Measurements from ENCODE around the gene KRTAP4-16. TPM values are rescaled to one million over a fixed set of nuclear protein-coding genes. Genes with fewer than 3 reads are reported as not detected.
"Not testable (repeated sequence)": the region's sequence is repeated elsewhere in the genome, so short reads cannot be mapped to it uniquely, and the experiment has no call there.

Gene KRTAP4-16
- total RNA-seq, 1 donor from 2014 or later: not detected

DNA sequence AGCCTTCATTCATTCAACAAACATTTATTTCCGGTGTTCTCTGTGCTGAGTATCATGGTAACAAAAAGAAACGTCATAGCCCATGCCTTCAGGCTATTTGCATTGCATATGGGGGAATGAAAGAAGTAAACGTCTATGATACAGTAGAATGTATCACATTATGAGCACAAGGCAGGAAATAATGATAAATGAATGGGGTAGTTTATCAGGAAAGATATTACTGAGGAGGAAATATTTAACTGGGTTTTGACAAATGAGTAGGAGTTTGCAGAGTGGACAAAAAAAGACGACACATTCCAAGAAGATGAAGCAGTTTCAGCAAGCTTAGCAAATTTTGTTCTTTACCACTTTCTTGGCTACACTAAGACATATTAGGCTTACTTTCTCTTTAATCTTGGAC is 19.4 kb downstream of the KRTAP4-16 start:
- intact Hi-C loops (cut with micrococcal nuclease): no loop called here
- no peaks in the 10 kb centered on the region for H3K36me3 Mint-ChIP-seq (ENCODE audit: low read depth)
- no peak overlapping the region for H3K4me3 Mint-ChIP-seq
- no peaks in the 10 kb centered on the region for H3K27me3 Mint-ChIP-seq (ENCODE audit: insufficient read depth)
- no peak for DNase-seq (ENCODE audit: low spot score)
- H3K4me1 Mint-ChIP-seq (ENCODE audit: low read depth): no peaks in the 10 kb centered on the region
- no peak overlapping the region for H3K27ac Mint-ChIP-seq
- no peaks in the 10 kb centered on the region for H3K9me3 Mint-ChIP-seq

GRCh38 chr17:41076788-41077187 is 25.2 kb downstream of the KRTAP4-16 start:
- peaks cover 2% of the 10 kb centered on the region for H3K27me3 Mint-ChIP-seq (ENCODE audit: insufficient read depth)
- no peaks in the 10 kb centered on the region for H3K4me1 Mint-ChIP-seq (ENCODE audit: low read depth)
- H3K9me3 Mint-ChIP-seq: no peaks in the 10 kb centered on the region
- intact Hi-C loops (cut with micrococcal nuclease): no loop called here
- no peak overlapping the region for H3K4me3 Mint-ChIP-seq
- DNase-seq (ENCODE audit: low spot score): no peak
- no peak overlapping the region for H3K27ac Mint-ChIP-seq
- H3K36me3 Mint-ChIP-seq (ENCODE audit: low read depth): no peaks in the 10 kb centered on the region

DNA sequence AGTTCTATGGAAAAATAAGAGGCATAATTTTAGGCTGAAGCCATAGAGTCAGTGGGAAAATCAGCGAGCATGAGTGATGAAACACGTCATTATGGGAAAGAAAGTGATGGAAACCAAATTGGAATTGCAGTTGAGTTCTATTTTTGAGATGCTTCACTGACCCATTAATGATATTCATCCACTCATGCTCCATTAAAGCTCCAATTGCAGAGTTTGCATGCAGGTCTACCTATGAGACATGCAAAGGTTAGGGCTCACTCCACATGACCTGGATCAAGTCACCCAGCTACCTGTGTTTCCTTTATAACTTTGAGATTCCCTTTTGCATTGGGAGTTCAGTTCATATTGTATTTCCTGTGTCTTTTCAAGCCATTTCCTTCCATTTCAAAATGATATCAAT is 28.3 kb downstream of the KRTAP4-16 start:
- H3K9me3 Mint-ChIP-seq: no peaks in the 10 kb centered on the region
- no peaks in the 10 kb centered on the region for H3K4me1 Mint-ChIP-seq (ENCODE audit: low read depth)
- H3K27ac Mint-ChIP-seq: no peak overlapping the region
- no peak overlapping the region for H3K4me3 Mint-ChIP-seq
- DNase-seq (ENCODE audit: low spot score): no peak
- H3K27me3 Mint-ChIP-seq (ENCODE audit: insufficient read depth): peaks cover 4% of the 10 kb centered on the region
- intact Hi-C loops (cut with micrococcal nuclease): no loop called here
- no peaks in the 10 kb centered on the region for H3K36me3 Mint-ChIP-seq (ENCODE audit: low read depth)

- Mint-ChIP-seq H3K36me3 (ENCODE audit: low read depth) (no peaks in the 10 kb centered on the region), H3K27me3 (ENCODE audit: insufficient read depth) (peaks cover 4% of the 10 kb centered on the region), H3K27ac (no peak overlapping the region), H3K4me3 (no peak overlapping the region), H3K4me1 (ENCODE audit: low read depth) (no peaks in the 10 kb centered on the region), H3K9me3 (no peaks in the 10 kb centered on the region)
- intact Hi-C loops (cut with micrococcal nuclease): no loop called here
- DNase-seq (ENCODE audit: low spot score): no peak
These were observed 30.2 kb downstream of the KRTAP4-16 start for GRCh38 chr17:41071606-41072360.

GRCh38 chr17:41069031-41069430 is 33.0 kb downstream of the KRTAP4-16 start:
- Mint-ChIP-seq H3K4me1 (ENCODE audit: low read depth) (no peaks in the 10 kb centered on the region), H3K27ac (no peak overlapping the region), H3K27me3 (ENCODE audit: insufficient read depth) (peaks cover 4% of the 10 kb centered on the region), H3K9me3 (no peaks in the 10 kb centered on the region), H3K36me3 (ENCODE audit: low read depth) (no peaks in the 10 kb centered on the region), H3K4me3 (no peak overlapping the region)
- no peak for DNase-seq (ENCODE audit: low spot score)
- intact Hi-C loops (cut with micrococcal nuclease): no loop called here

DNA sequence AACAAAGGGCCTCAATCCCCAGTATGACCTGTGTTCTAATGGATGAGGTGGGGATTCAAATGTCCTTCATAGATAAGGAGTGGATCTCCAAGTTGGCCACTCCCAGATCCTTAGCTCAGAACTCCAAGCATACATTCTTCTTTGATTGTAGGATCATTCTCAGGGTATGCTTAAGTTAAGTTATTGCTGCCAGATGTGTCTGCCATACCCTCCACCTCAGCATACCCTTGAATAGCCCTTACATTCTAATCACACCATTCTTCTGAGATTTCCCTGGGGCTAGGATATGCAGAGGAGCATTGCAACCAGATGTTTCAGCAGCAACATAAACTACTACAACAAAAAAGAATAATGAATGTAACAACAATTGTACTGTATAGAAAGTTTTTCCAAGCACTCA is 34.7 kb downstream of the KRTAP4-16 start:
- Mint-ChIP-seq H3K4me1 (ENCODE audit: low read depth) (no peaks in the 10 kb centered on the region), H3K36me3 (ENCODE audit: low read depth) (no peaks in the 10 kb centered on the region), H3K4me3 (no peak overlapping the region), H3K27ac (no peak overlapping the region), H3K9me3 (no peaks in the 10 kb centered on the region), H3K27me3 (ENCODE audit: insufficient read depth) (peaks cover 4% of the 10 kb centered on the region)
- intact Hi-C loops (cut with micrococcal nuclease): no loop called here
- DNase-seq (ENCODE audit: low spot score): no peak

GRCh38 chr17:41065829-41066624 is 36.0 kb downstream of the KRTAP4-16 start, which contains the start of gene KRTAP2-4:
Gene KRTAP2-4 (minus strand): TSS chr17:41065879. CDS start chr17:41065845, 34 bp downstream.
- Mint-ChIP-seq H3K27me3 (ENCODE audit: insufficient read depth) (peaks cover 6% of the 10 kb centered on the region), H3K36me3 (ENCODE audit: low read depth) (no peaks in the 10 kb centered on the region), H3K27ac (no peak within 1 kb of the TSS), H3K9me3 (no peaks in the 10 kb centered on the region), H3K4me3 (no peak within 1 kb of the TSS), H3K4me1 (ENCODE audit: low read depth) (no peaks in the 10 kb centered on the region)
- intact Hi-C loops (cut with micrococcal nuclease): no loop called here
- DNase-seq (ENCODE audit: low spot score): no peak

DNA sequence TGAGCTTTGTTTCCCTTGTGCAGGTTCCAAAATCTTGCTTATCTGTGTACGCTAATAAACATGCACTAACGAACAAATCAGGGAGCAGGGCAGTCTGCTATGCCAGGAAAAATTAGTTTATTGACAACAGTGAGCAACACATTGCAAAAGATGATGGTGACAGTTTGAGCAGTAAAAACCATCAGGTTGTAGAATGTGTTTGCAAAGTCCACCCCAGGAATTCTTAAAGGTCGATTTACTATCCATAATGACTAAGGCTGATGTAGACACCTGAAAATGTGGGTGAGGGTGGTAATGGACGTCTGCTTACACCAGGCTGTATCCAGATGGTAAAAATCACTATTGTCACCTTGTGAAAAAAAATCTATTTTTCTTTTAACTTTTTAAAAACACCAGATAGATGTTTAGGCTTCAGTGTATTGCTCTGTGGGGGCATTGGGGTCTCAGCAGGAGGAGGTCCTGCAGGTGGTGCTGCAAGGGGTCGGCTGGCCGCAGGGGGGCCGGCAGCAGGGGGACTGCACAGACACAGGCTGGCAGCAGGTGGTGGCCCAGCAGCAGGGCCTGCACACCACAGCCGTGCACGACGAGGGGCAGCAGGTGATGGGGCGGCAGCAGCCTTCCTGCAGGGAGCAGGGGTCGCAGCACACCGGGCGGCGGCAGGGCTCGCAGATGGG is 36.9 kb downstream of the KRTAP4-16 start:
- H3K36me3 Mint-ChIP-seq (ENCODE audit: low read depth); H3K9me3 Mint-ChIP-seq; H3K4me1 Mint-ChIP-seq (ENCODE audit: low read depth); H3K4me3 Mint-ChIP-seq; H3K27ac Mint-ChIP-seq; intact Hi-C loops (cut with micrococcal nuclease); DNase-seq (ENCODE audit: low spot score): not testable (repeated sequence)
- H3K27me3 Mint-ChIP-seq (ENCODE audit: insufficient read depth): peaks cover 14% of the 10 kb centered on the region

GRCh38 chr17:41064301-41064700 is 37.7 kb downstream of the KRTAP4-16 start:
- H3K9me3 Mint-ChIP-seq: no peaks in the 10 kb centered on the region
- no peak for DNase-seq (ENCODE audit: low spot score)
- no peak overlapping the region for H3K27ac Mint-ChIP-seq
- intact Hi-C loops (cut with micrococcal nuclease): no loop called here
- peaks cover 15% of the 10 kb centered on the region for H3K27me3 Mint-ChIP-seq (ENCODE audit: insufficient read depth)
- H3K4me3 Mint-ChIP-seq: no peak overlapping the region
- H3K4me1 Mint-ChIP-seq (ENCODE audit: low read depth): no peaks in the 10 kb centered on the region
- H3K36me3 Mint-ChIP-seq (ENCODE audit: low read depth): no peaks in the 10 kb centered on the region

DNA sequence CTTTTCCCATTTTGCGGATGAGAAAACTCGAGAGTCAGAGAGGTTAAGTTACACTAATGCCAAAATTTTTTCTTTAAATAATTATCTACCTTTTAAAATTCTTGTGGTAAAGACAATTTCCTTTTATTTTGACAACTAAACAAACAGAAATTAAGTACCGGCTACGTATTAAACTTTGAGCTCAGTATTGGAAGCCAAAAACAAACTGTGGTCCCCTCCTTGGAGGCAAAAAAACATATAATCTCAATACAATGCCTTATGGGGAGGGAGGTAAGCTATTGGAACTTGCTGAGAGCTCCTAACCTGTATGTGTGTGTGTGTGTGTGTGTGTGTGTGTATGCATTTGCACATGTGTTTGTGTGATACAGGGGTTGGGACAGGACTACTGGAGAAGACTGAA is 38.6 kb downstream of the KRTAP4-16 start:
- Mint-ChIP-seq H3K27ac (no peak overlapping the region), H3K36me3 (ENCODE audit: low read depth) (no peaks in the 10 kb centered on the region), H3K4me1 (ENCODE audit: low read depth) (no peaks in the 10 kb centered on the region), H3K4me3 (no peak overlapping the region), H3K27me3 (ENCODE audit: insufficient read depth) (peaks cover 19% of the 10 kb centered on the region), H3K9me3 (no peaks in the 10 kb centered on the region)
- DNase-seq (ENCODE audit: low spot score): no peak
- intact Hi-C loops (cut with micrococcal nuclease): no loop called here

DNA sequence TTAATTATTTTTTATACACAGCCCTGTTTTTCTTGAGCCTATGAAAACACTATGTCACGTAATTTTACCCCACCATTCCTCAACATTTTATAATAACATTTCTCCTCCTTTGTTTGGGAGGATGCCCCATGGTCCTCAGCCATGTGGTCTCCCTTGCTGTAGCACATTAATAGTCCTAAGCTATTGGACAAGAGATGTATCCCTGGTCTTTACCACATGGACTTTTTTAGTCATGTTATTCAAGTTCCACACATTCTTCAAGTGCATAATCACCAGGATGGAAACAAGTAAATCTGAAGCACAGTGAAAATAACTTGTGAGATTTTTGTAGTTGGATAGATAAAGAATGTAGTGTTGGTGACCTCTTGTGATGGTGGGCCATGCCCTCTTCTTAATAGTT is 40.0 kb downstream of the KRTAP4-16 start:
- peaks cover 19% of the 10 kb centered on the region for H3K27me3 Mint-ChIP-seq (ENCODE audit: insufficient read depth)

DNA sequence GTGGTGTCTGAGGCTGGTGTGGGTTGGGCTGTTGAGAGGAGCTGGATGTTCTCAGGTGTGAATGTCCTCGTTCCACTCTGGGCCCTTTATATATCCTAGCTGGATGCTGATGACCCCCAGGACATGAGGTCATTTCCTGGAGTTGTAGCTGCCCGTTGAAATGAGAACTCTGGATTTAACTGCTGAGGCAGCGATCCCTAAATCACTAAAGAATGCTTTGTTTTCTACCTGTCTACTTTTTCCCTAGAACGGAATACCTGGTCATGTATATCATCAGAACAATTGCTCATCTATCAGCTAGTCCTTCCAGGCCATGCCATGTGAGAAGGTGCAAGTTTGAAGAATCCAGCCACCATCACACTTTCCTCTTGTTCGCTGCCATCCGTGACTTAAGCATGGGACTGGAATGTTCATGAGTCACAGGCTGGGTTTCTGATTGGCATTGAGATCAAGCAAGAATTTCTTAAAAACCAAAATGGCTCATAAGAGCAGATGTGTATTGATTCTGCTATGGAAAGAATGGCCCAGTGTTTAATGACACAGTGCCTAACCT is 41.9 kb downstream of the KRTAP4-16 start, which contains the start of gene KRTAP2-3:
KRTAP2-3 (minus strand) TSS at position 63 of the 553 bp plus-strand sequence. CDS start 64 bp downstream, outside the sequence.
- H3K27ac Mint-ChIP-seq: no peak within 1 kb of the TSS
- H3K4me3 Mint-ChIP-seq: no peak within 1 kb of the TSS
- no peaks in the 10 kb centered on the region for H3K4me1 Mint-ChIP-seq (ENCODE audit: low read depth)
- peaks cover 21% of the 10 kb centered on the region for H3K27me3 Mint-ChIP-seq (ENCODE audit: insufficient read depth)
- no peaks in the 10 kb centered on the region for H3K36me3 Mint-ChIP-seq (ENCODE audit: low read depth)
- H3K9me3 Mint-ChIP-seq: peaks cover 6% of the 10 kb centered on the region
- intact Hi-C loops (cut with micrococcal nuclease): no loop called here
- no peak for DNase-seq (ENCODE audit: low spot score)

More for the DNA sequence above, 40.0 kb downstream of the KRTAP4-16 start:
- no peak for DNase-seq (ENCODE audit: low spot score)
- Mint-ChIP-seq H3K4me3 (no peak overlapping the region), H3K4me1 (ENCODE audit: low read depth) (no peaks in the 10 kb centered on the region), H3K27ac (no peak overlapping the region), H3K36me3 (ENCODE audit: low read depth) (no peaks in the 10 kb centered on the region), H3K9me3 (peaks cover 6% of the 10 kb centered on the region)
- intact Hi-C loops (cut with micrococcal nuclease): no loop called here

Data from activated T-helper 1 cell treated with anti-CD3 and anti-CD28 coated beads, Interleukin-12 subunit alpha, Interleukin-12 subunit beta, Interleukin-2, Interleukin-4 antibody, amounts not matched to agents 30 ng/mL and 10 ng/mL and 1 ng/mL, durations not matched to agents 14 hours and 24 hours and 36 hours (primary cell).